Astrocyte (in vitro differentiated cells and primary cell): Measurements from ENCODE around the gene CHRNB2. TPM values are rescaled to one million over a fixed set of nuclear protein-coding genes. Genes with fewer than 3 reads are reported as not detected.

Experiments
- DNase-seq: peaks from one replicate; pipeline ENCODE4 v3.0.0-alpha.2; 2010; ENCODE audit warnings: low read depth
- FAIRE-seq: peaks from 2 replicates; lab custom pipeline; 2011; peaks lifted over from hg19 to GRCh38; lab: Jason Lieb, UNC
- H2AFZ ChIP-seq: 2 replicates; pipeline ENCODE4 v1.6.0; 2012; ENCODE audit warnings: low read depth, low read length, inconsistent platforms
- H3K27ac ChIP-seq: 2 replicates; pipeline ENCODE4 v1.5.1; 2011; ENCODE audit warnings: low read depth, low read length, inconsistent platforms
- H3K27me3 ChIP-seq: 2 replicates; pipeline ENCODE4 v1.6.0; 2011; ENCODE audit warnings: low read length, inconsistent platforms; ENCODE audit not compliant: insufficient read depth
- H3K36me3 ChIP-seq: 2 replicates; pipeline ENCODE4 v1.5.1; 2011; ENCODE audit warnings: low read length, inconsistent platforms; ENCODE audit not compliant: insufficient read depth
- H3K4me1 ChIP-seq: 2 replicates; pipeline ENCODE4 v1.5.1; 2011; ENCODE audit warnings: low read length, inconsistent platforms; ENCODE audit not compliant: insufficient read depth
- H3K4me2 ChIP-seq: 2 replicates; pipeline ENCODE4 v1.6.0; 2012; ENCODE audit warnings: low read length, inconsistent platforms
- H3K4me3 ChIP-seq: 2 replicates; pipeline ENCODE4 v1.5.1; 2011; ENCODE audit warnings: low read depth, mild to moderate bottlenecking, low read length, inconsistent platforms; ENCODE audit not compliant: insufficient read depth
- H3K79me2 ChIP-seq: 2 replicates; pipeline ENCODE4 v1.6.0; 2012; ENCODE audit warnings: mild to moderate bottlenecking, low read length, inconsistent platforms; ENCODE audit not compliant: insufficient read depth
- H3K9ac ChIP-seq: 2 replicates; pipeline ENCODE4 v1.6.0; 2012; ENCODE audit warnings: mild to moderate bottlenecking, low read length, inconsistent platforms
- H3K9me3 ChIP-seq: 2 replicates; pipeline ENCODE4 v1.5.1; 2012; ENCODE audit warnings: low read depth, mild to moderate bottlenecking, low read length, inconsistent platforms; ENCODE audit not compliant: insufficient read depth
- H4K20me1 ChIP-seq: 2 replicates; pipeline ENCODE4 v1.6.0; 2012; ENCODE audit warnings: low read length, inconsistent platforms; ENCODE audit not compliant: insufficient read depth
- H3K27ac Mint-ChIP-seq: one replicate; pipeline ENCODE4 v1.8.0; 2021; ENCODE audit warnings: mild to moderate bottlenecking, mixed read lengths; ENCODE audit not compliant: unreplicated experiment
- H3K27me3 Mint-ChIP-seq: one replicate; pipeline ENCODE4 v1.8.0; 2021; ENCODE audit warnings: low read depth, mixed read lengths; ENCODE audit not compliant: unreplicated experiment
- H3K36me3 Mint-ChIP-seq: one replicate; pipeline ENCODE4 v1.8.0; 2021; ENCODE audit warnings: low read depth, mixed read lengths; ENCODE audit not compliant: unreplicated experiment
- H3K4me1 Mint-ChIP-seq: one replicate; pipeline ENCODE4 v1.8.0; 2021; ENCODE audit warnings: low read depth, mixed read lengths; ENCODE audit not compliant: unreplicated experiment
- H3K4me3 Mint-ChIP-seq: one replicate; pipeline ENCODE4 v1.8.0; 2021; ENCODE audit warnings: mild to moderate bottlenecking, moderate library complexity, mixed read lengths; ENCODE audit not compliant: unreplicated experiment
- H3K9me3 Mint-ChIP-seq: one replicate; pipeline ENCODE4 v1.8.0; 2021; ENCODE audit warnings: mild to moderate bottlenecking, mixed read lengths; ENCODE audit not compliant: unreplicated experiment
- EZH2 ChIP-seq: IDR thresholded peaks from 2 replicates; pipeline ENCODE4 v1.6.1; 2012; ENCODE audit warnings: mild to moderate bottlenecking, low read length, inconsistent platforms; ENCODE audit not compliant: insufficient read depth
- total RNA-seq: library from RNA; stranded (reverse); gene quantifications from 2 replicates; pipeline ENCODE4 v1.2.1, GENCODE V29; 2021
- TF ChIP-seq, protein P1 (sequence below): IDR thresholded peaks from 2 replicates; pipeline ENCODE4 v1.5.1; 2011; ENCODE audit warnings: low read depth, mild to moderate bottlenecking, inconsistent platforms, low read length, moderate library complexity; ENCODE audit not compliant: insufficient read depth

CHRNB2 gene
- total RNA-seq, 1 donor from 2014 or later, result 0.20 TPM

DNA sequence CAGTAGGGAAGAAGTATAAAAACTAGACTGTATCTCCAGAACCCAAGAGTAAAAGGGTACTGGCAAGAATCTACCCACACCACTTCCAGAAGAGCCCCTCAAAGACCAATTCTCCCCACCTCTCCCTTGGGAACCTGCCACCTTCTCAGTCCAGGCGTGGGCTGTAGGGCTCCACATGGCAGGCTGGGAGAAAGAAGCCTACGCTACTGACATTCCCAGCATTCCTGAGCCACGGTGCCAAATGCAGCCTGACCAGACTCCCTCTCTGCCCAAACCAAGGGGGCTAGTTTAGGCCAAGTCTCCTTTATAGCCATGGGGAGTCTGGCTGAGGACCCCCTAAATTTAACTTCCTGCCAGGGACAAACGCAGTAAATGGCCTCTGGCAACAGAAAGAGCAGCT is 11.2 kb upstream of the CHRNB2 start:
- no peak for TF ChIP-seq EZH2
- TF ChIP-seq, protein P1, sequence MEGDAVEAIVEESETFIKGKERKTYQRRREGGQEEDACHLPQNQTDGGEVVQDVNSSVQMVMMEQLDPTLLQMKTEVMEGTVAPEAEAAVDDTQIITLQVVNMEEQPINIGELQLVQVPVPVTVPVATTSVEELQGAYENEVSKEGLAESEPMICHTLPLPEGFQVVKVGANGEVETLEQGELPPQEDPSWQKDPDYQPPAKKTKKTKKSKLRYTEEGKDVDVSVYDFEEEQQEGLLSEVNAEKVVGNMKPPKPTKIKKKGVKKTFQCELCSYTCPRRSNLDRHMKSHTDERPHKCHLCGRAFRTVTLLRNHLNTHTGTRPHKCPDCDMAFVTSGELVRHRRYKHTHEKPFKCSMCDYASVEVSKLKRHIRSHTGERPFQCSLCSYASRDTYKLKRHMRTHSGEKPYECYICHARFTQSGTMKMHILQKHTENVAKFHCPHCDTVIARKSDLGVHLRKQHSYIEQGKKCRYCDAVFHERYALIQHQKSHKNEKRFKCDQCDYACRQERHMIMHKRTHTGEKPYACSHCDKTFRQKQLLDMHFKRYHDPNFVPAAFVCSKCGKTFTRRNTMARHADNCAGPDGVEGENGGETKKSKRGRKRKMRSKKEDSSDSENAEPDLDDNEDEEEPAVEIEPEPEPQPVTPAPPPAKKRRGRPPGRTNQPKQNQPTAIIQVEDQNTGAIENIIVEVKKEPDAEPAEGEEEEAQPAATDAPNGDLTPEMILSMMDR, result no peak
- Mint-ChIP-seq H3K4me3 (peak overlapping the region; percentile 89), H3K4me1 (peaks cover 17% of the 10 kb centered on the region), H3K36me3 (peaks cover 25% of the 10 kb centered on the region), H3K9me3 (no peaks in the 10 kb centered on the region), H3K27me3 (no peaks in the 10 kb centered on the region), H3K27ac (peak overlapping the region; percentile 78)
- H3K9ac ChIP-seq, result peak overlapping the region; percentile 90
- H2AFZ ChIP-seq, result no peak overlapping the region
- peaks cover 36% of the 10 kb centered on the region for H3K36me3 ChIP-seq
- peak overlapping the region; percentile 90 for H3K4me3 ChIP-seq
- no peak for FAIRE-seq
- H3K27me3 ChIP-seq, result no peaks in the 10 kb centered on the region
- peaks cover 64% of the 10 kb centered on the region for H4K20me1 ChIP-seq
- H3K4me1 ChIP-seq, result peaks cover 21% of the 10 kb centered on the region
- H3K79me2 ChIP-seq, result peaks cover 32% of the 10 kb centered on the region
- peak overlapping the region; percentile 98 for H3K4me2 ChIP-seq
- H3K27ac ChIP-seq, result no peak overlapping the region
- no peaks in the 10 kb centered on the region for H3K9me3 ChIP-seq
- peak; percentile 46 for DNase-seq

DNA sequence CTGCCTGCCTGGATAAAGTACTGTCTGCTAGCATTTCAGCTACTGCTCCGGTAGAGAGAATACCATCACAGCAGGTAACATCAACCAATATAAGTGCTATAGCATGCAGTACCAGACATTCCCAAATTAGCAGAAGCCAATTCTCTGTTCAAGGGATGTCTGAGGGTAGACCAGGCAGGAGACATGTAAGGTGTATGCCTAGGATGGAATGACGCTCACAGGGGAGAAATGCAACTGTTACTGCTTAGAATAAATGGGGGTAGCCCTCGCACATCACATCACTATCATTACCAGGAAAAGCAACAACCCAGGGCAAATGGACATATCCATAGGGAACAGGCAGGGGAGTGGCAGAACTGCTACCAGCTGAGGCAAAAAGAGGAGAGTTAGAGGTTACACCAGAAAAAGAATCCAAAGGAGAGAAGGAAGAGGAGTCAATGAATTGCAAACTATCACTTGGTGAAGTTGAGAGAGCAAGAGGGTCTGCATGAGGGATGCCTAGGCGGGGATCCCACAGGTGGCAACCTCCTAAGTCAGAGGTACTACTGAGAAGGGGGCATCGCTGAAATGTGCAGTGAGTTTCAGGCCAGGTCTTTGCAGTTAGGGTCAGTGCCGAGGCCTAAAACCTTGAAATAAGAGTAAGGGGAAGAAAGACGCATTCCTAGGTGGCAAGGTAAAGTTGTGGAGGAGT is 10.2 kb upstream of the CHRNB2 start:
- Mint-ChIP-seq H3K36me3 (peaks cover 21% of the 10 kb centered on the region), H3K27me3 (no peaks in the 10 kb centered on the region), H3K9me3 (no peaks in the 10 kb centered on the region), H3K4me3 (peak overlapping the region; percentile 89), H3K27ac (peak overlapping the region; percentile 77), H3K4me1 (peaks cover 17% of the 10 kb centered on the region)
- Histone ChIP-seq H3K27ac (peak overlapping the region; percentile 52), H3K9me3 (no peaks in the 10 kb centered on the region), H3K36me3 (peaks cover 33% of the 10 kb centered on the region), H3K4me3 (peak overlapping the region; percentile 90), H2AFZ (peak overlapping the region; percentile 5), H3K4me1 (peaks cover 21% of the 10 kb centered on the region), H4K20me1 (peaks cover 56% of the 10 kb centered on the region), H3K9ac (peak overlapping the region; percentile 90), H3K79me2 (peaks cover 32% of the 10 kb centered on the region), H3K4me2 (peak overlapping the region; percentile 98), H3K27me3 (no peaks in the 10 kb centered on the region)
- DNase-seq (no peak), FAIRE-seq (no peak)
- no peak for TF ChIP-seq EZH2
- TF ChIP-seq, protein P1, result no peak
